RPMI8226 (cell line): ENCODE measurements around the gene MRPL34.
A peak's percentile ranks its signal among the peaks of the same experiment; 100 is the strongest.
"Not testable (repeated sequence)": the region's sequence is repeated elsewhere in the genome, so short reads cannot be mapped to it uniquely, and the experiment has no call there.

Experiments used
- DNase-seq: peaks from one replicate; pipeline ENCODE4 v3.0.0-alpha.2; 2015

MRPL34 gene

GRCh38 chr19:17305517-17306284, at the start of gene MRPL34:
TSS of gene MRPL34 (plus strand) at chr19:17305872. CDS start at chr19:17305893, 21 bp downstream.
- DNase-seq = peak; percentile 99

- DNase-seq = no peak
Measured at GRCh38 chr19:17256130-17256529, 49.5 kb upstream of the MRPL34 start.

- peak; percentile 26 for DNase-seq
Measured at GRCh38 chr19:17259118-17259780, 46.4 kb upstream of the MRPL34 start.

DNA sequence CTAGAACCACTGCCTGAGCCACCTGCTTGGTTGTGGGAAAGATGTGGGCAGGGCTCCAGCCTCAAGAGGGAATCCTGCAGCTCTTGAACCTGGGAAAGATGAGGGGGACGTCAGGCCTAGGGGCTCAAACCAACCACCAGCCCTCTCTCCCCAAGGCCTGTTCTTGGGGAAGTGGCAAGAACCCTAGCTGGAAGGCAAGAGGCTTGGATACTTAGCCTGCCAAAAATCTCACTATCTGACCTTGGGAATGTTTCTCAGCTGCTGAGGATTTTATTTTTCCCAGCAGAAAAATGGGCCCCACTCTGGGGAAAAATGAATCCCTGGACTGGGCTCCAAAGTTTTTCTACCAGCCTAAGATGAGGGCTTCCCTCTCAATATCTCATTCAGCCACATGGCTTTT, 45.7 kb upstream of the MRPL34 start:
- DNase-seq = no peak

DNA sequence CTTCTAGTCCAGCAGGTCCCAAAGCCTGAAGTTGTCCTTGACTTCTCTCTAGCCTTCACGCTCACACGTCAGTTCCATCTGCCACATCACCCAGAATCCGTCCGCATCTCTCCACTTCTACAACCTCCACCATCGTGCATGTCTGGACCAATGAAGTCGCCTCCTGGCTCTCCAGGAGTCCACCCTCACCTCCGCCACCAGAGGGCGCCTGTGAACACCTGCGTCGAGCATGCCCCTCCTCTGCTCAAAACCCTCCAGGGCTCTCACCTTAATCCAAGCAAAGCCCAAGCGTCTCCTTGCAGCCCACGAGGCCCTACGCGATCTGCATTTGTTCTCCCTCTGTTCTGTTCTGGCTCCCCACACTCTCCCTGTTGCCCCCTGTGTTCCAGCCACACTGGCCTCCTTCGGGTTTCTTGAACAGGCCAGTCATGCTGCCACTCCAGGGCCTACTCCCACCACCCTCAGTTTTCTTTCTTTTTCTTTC, 44.8 kb upstream of the MRPL34 start:
- DNase-seq = peak; percentile 93

GRCh38 chr19:17262557-17262956, 43.1 kb upstream of the MRPL34 start:
- no peak for DNase-seq

GRCh38 chr19:17263712-17264640, 41.7 kb upstream of the MRPL34 start:
- DNase-seq = no peak

DNA sequence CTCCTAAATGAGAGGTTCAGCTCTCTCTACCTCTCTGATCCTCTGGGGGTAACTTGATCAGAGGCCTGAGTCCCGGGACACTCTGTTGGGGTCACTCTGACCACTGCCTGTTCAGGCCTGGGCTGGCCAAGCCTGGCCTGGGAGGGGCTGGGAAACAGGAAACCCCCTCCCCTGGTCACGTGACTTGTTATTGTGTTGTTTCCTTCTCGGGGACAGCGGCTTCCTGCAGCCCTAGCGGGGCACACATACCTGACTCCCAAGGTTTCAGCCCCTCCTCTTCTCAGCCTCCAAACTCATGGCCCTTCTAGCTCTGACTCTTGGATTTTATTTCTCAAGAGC, 41.1 kb upstream of the MRPL34 start, which contains the start of gene USHBP1:
Gene USHBP1 (minus strand): TSS at position 105 of the 339 bp plus-strand sequence. CDS start 446 bp downstream, outside the sequence.
- no peak for DNase-seq

- DNase-seq = no peak
Measured at GRCh38 chr19:17266026-17266425, 39.6 kb upstream of the MRPL34 start.

DNA sequence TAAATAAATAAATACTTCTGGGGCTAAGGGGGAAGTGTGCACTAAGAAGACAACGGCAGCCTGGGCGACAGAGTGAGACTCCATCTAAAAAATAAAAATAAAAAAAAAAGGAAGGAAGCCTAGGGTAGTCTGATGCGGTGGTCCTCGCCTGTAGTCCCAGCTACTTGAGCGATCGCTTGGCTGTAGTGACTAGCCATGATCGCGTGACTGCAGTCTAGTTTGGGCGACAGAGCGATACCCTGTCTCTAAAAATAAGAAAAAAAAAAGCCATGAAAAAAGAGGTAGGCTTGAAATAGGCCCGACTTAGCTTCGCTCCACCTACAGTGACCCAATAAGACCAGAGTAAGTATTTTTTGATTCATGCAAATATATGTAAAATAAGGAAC, 39.1 kb upstream of the MRPL34 start:
- no peak for DNase-seq

DNA sequence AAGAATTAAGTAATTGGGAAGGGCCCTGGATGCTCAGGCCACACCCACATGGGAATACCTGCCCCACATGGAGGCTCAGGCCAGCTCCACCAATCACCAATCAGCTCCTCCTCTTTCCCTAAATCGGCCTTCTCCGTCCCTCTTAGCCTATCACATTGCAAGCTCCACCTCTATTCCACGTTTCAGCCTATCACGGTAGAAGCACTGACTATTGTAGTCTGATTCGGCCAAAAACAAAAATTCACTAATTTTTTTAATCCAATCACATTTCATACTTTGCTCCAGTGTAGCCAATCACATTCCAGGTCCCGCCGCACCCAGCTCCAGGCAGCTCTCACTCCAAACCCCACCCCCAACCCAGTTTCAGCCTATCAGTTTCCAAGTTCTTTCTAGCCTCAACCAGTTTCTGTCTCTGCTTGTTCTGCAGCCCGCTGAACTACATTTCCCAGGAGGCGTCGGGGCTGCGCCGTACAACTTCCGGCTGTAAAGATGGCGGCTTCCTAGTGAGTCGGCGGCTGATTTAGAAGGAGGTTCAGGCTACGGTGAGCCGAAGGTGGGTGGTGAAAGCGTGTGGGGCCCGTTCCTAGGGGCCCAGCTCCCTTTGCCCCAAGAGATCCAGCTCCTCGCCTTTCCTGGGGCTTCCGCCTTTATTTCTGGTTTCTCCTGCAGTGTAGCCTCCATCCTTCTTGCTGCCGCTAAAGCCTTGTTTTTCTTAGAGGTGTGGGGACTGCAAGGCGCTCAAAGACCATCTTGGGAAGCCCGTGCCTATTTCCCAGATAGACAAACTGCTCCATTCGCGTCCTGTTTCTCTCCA, 38.5 kb upstream of the MRPL34 start, which contains the start of gene BABAM1:
Gene BABAM1 (plus strand): TSS at position 469 of the 814 bp plus-strand sequence. CDS start 1,364 bp downstream, outside the sequence.
- peak; percentile 97 for DNase-seq

- DNase-seq = no peak
Measured at GRCh38 chr19:17268754-17269153, 36.9 kb upstream of the MRPL34 start.

DNA sequence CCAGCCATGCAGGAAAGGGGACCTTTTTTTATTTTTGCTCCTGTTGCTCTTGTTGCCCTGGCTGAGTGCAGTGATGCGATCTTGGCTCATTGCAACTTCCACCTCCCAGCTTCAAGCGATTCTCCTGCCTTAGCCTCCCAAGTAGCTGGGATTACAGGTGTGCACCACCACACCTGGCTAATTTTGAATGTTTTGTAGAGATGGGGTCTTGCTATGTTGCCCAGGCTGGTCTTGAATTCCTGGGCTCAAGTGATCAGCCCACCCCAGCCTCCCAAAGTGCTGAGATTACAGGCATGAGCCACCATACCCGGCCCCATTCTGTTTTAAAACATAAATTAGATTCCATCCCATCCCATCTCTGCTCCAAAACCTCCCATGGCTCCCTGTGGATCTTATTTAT, 30.8 kb upstream of the MRPL34 start:
- not testable (repeated sequence) for DNase-seq

DNA sequence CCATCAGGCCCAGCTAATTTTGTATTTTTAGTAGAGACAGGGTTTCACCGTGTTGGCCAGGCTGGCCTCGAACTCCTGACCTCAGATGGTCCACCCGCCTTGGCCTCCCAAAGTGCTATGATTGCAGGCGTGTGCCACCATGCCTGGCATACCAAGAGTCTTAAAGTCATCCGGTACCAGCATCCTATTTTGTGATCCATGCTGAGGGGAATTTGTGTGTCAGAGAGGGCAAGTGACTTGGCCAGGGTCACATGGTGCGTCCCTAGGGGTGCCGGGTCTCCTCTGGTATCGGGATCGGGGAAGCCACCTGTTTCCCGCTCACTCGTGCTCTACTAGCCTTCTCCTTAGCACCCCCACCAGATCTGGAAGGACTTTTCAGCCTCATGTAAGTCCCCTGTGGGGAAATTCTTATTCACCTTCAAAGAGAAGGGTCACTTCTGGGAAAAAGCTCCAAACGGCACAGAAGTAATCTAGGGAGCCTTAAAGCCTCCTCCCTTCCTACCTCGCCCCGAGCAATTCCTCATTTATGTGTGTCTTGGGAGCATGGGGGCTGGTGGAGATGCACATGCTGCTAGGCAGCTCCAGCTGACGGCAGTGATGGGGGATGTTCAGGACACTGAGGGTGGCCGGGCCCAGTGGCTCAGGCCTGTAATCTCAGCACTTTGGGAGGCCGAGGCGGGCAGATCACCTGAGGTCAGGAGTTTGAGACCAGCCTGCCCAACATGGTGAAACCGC, 30.1 kb upstream of the MRPL34 start:
- no peak for DNase-seq

GRCh38 chr19:17279436-17279835, 26.2 kb upstream of the MRPL34 start:
- DNase-seq = no peak

DNA sequence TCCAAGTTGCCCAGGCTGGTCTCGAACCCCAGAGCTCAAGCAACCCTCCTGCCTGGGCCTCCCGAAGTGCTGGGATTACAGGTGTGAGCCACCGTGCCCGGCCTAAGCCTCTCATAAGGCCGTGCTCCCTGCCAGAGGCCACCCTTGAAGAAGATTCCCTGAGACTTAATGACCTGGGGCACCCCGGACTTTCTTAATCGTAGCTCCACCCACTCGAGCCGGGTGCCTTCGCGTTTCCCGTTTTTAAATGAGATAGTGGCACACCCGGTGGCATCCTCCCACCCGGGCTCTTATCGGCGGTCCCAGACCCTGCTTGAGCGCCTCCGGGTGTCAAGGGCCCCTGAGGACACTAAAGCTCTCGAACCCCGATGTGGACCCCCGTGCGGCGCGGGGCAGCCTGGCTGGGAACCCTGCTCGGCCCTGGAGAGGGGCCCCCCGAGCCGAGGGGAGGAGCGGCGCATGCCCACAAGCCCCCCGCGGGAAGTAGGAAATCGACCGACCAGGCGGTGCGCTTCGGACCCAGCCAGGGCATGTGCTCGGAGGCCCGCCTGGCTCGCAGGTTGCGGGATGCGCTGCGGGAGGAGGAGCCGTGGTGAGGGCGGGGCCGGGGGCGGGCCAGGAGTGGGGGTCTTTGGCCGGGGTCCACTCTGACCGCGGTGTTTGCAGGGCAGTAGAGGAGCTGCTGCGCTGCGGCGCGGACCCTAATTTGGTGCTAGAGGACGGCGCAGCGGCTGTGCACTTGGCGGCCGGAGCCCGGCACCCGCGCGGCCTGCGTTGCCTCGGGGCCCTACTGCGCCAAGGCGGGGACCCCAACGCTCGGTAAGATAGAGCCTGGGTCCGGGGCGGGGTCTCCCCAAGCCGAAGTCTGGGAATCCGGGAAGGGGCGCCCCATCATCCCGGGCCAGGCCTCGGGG, 24.0 kb upstream of the MRPL34 start, which contains the start of gene ANKLE1:
Gene ANKLE1 (plus strand): TSS at position 511 of the 914 bp plus-strand sequence. CDS start 20 bp downstream, at position 531.
- peak; percentile 60 for DNase-seq

- peak; percentile 92 for DNase-seq
Measured at GRCh38 chr19:17282488-17283125, 23.1 kb upstream of the MRPL34 start.

- no peak for DNase-seq
Measured at GRCh38 chr19:17283504-17283996, 22.1 kb upstream of the MRPL34 start.

DNA sequence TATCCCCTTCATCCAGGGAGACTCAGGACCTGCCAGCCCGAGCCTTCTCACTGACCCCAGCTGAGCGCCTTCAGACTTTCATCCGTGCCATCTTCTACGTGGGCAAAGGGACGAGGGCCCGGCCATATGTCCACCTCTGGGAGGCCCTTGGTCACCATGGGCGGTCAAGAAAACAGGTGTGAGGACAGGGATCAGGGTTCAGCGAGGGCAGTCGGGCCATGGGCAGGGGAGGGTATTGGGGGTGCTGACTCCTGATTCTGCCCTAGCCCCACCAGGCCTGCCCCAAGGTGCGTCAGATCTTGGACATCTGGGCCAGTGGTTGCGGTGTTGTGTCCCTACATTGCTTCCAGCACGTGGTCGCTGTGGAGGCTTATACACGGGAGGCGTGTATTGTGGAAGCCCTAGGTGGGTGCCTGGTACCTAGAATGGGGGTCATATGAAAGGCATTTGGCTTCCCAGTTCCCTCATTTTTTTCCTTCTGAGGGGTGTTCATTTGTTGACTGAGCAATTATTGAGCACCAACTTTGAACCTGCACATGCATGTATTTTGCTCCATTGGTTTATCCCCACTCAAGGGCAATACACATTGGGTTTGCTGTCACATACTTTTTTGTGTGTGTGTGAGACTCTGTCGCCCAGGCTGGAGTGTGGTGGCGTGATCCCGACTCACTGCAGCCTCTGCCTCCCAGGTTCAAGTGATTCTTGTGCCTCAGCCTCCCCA, 20.1 kb upstream of the MRPL34 start:
- DNase-seq = no peak
